Lung (tissue), 10 donors: ENCODE measurements around the gene PRODH. TPM values are rescaled to one million over a fixed set of nuclear protein-coding genes. Genes with fewer than 3 reads are reported as not detected.
"Not testable (repeated sequence)": the region's sequence is repeated elsewhere in the genome, so short reads cannot be mapped to it uniquely, and the experiment has no call there.

ENCODE experiments used
- ATAC-seq: fragments of 200-7000 bp; cut with Tn5 transposase; one replicate; pipeline ENCODE4 v1.9.1; 2020; ENCODE audit warnings: moderate number of reproducible peaks; ENCODE audit not compliant: insufficient read depth, low FRiP score
- DNase-seq, 3 donors: peaks; one replicate each; pipeline ENCODE4 v3.0.0-alpha.2; 2013 to 2017
- H3K27ac ChIP-seq, 2 donors: one replicate each; pipeline ENCODE4 v1.5.1; 2013; ENCODE audit warnings: mild to moderate bottlenecking in 2 of 2, moderate library complexity in 2 of 2, control low read depth in 1 of 2, inconsistent platforms in 1 of 2, low read depth in 1 of 2, low read length in 1 of 2
- H3K27me3 ChIP-seq, 3 donors: one replicate each; pipeline ENCODE4 v1.5.1; 2013; ENCODE audit warnings: low read length in 2 of 3; ENCODE audit not compliant: control insufficient read depth in 3 of 3, insufficient read depth in 3 of 3
- H3K36me3 ChIP-seq, 4 donors: one replicate each; pipeline ENCODE4 v1.5.1; 2013; ENCODE audit warnings: low read length in 4 of 4, mild to moderate bottlenecking in 1 of 4, moderate library complexity in 1 of 4; ENCODE audit not compliant: control insufficient read depth in 4 of 4, insufficient read depth in 4 of 4
- H3K4me1 ChIP-seq, 5 donors: one replicate each; pipeline ENCODE4 v1.5.1; 2013; ENCODE audit warnings: low read length in 5 of 5, mild to moderate bottlenecking in 2 of 5, moderate library complexity in 1 of 5; ENCODE audit not compliant: control insufficient read depth in 5 of 5, insufficient read depth in 5 of 5
- H3K4me3 ChIP-seq: one replicate; pipeline ENCODE4 v1.5.1; 2013; ENCODE audit warnings: mild to moderate bottlenecking, control low read depth, moderate library complexity
- H3K9ac ChIP-seq, 2 donors: one replicate each; pipeline ENCODE4 v1.5.1; 2013; ENCODE audit warnings: low read length in 2 of 2, control low read depth in 1 of 2; ENCODE audit not compliant: insufficient read depth in 1 of 2
- H3K9me3 ChIP-seq, 4 donors: one replicate each; pipeline ENCODE4 v1.5.1; 2013; ENCODE audit warnings: low read length in 3 of 4, mild to moderate bottlenecking in 1 of 4, moderate library complexity in 1 of 4; ENCODE audit not compliant: control insufficient read depth in 4 of 4, insufficient read depth in 3 of 4
- WGBS, 2 donors: extraction: QIAGEN DNeasy Blood & Tissue Kit; methylation state at CpG; one replicate each; pipeline ENCODE4 v1.1.7; 2013; 5-methylcytosine and 5-hydroxymethylcytosine counted together
- polyA plus RNA-seq, 2 donors: library from polyadenylated mRNA; stranded (reverse); fragments of 200-250 nt; gene quantifications; one replicate each; pipeline ENCODE4 v1.2.1, GENCODE V29; 2013
- total RNA-seq, 2 donors: library from RNA; depleted of rRNA in 1 of 2; stranded (reverse); fragments of >200 nt in 1 of 2; gene quantifications; one replicate each; pipeline ENCODE4 v1.2.1, GENCODE V29; 2014 to 2021
- donor health status: Bipolar disorder and iron deficiency.
- donor health status: healthy.
- donor health status: DM: yes; HTN: yes; CAD: no.

The PRODH gene
- total and polyA plus RNA-seq, 4 donors: 6.6 to 65.7 (median 32.3) TPM

- H3K36me3 ChIP-seq, H3K4me3 ChIP-seq, H3K9me3 ChIP-seq, ATAC-seq, DNase-seq, H3K27me3 ChIP-seq, H3K27ac ChIP-seq, H3K4me1 ChIP-seq, H3K9ac ChIP-seq: not testable (repeated sequence)
- WGBS, 2 donors: 54 to 75% methylated on average over 14 of the region's 14 CpGs
Measured at GRCh38 chr22:18958738-18959137, 22.6 kb upstream of the PRODH start.

GRCh38 chr22:18958321-18958705 is 22.2 kb upstream of the PRODH start:
- not testable (repeated sequence) for H3K9ac ChIP-seq, DNase-seq, H3K27ac ChIP-seq, H3K36me3 ChIP-seq, H3K27me3 ChIP-seq, H3K9me3 ChIP-seq, ATAC-seq, H3K4me3 ChIP-seq, H3K4me1 ChIP-seq
- WGBS, 2 donors: 77 to 91% methylated on average over 15 to 18 of the region's 18 CpGs

DNA sequence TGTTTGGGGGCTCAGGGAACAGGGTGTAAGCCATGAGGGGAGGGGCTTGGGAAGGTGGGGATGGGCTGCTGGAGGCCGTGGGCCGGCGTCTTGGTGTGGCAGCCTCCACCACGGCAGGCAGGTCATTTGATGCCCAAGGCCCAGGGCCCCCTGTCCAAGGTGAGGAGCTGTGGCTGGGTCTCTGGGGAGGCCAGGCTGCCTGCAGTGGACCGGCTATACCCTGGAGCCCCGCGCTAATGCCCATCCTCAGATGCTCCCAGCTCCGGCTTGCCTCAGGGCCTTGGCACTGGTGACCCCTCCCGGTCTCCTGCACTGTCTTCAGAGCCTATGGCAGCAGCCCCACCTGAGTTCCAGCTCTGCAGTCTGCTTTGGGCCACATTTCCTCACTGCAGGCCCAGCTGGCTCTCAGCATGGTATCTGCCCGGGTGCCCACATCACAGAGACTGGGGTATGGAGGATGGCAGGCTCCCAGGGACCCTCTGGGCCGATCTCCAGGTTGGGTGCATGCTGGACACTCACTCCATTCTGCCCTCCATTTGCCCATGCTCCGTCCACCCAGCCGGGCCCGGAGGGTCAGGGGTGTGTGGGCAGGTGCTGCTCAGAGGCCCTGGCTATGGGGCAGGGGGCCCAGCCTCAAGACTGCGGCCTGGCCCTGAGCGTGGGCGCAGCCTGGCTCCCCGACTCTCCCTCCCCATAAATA is 21.7 kb upstream of the PRODH start:
- not testable (repeated sequence) for H3K36me3 ChIP-seq, H3K9me3 ChIP-seq, DNase-seq, H3K4me3 ChIP-seq, ATAC-seq, H3K9ac ChIP-seq, H3K4me1 ChIP-seq, H3K27ac ChIP-seq, H3K27me3 ChIP-seq
- 72 to 83% methylated on average over 13 to 15 of the region's 18 CpGs for WGBS, 2 donors

DNA sequence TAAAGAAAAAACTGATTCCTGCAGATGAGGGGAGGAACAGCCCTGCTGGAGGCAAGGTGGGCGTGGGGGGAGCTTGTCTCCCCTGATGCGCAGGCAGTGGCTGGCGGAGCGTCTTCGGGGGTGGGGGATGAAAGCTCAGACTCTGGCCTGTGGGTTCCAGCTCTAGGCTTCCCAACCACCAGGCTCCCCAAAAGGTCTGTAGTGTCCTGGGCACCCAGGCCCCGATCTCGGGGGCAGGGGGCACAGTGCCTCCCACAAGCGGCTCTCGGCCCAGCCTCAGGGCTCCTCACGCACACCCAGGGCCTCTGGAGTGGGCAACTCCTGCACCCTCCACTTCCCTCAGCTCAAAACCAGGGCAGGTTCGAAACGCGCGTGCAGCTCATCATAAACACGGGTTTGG is 20.9 kb upstream of the PRODH start:
- ATAC-seq, H3K9ac ChIP-seq, H3K4me1 ChIP-seq, H3K27me3 ChIP-seq, DNase-seq, H3K27ac ChIP-seq, H3K36me3 ChIP-seq, H3K9me3 ChIP-seq, H3K4me3 ChIP-seq: not testable (repeated sequence)
- WGBS, 2 donors: 71 to 80% methylated on average over 15 of the region's 15 CpGs

DNA sequence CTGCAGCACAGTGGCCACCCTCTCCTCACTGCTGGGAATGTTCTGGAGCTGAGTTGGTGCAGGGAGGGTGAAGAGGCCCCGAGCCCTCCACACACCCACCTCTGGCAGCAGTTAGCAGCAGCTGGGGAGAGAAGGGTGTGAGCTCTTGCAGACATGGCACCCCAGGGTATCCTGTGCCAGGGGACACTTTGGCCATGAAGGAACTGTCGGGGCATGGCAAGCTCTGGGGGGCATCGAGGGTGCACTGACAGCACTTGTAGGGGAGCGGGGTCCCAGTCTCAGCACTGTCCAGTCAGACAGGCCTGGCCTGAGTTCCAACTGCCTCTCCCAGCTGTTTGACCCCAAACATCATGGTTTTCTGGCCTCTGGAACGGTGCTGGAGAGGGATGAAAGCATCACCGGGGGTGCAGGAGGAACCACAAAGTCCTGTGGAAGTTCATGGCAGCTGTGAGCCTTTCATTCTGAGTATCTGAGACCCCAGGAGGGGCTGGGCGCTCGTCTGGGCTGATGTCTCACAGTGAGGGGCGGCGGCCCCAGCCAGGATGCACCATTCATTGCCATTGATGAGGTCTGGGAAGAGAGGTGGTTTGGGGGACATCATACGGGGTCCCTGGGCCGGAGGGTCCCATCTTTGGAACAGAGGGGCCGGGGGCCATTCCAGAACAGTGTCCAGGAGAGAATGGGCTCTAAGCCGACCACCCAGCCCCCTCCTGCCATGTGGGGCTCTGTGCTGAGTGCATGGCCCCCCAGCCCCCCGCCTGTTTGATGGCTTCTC is 20.2 kb upstream of the PRODH start:
- not testable (repeated sequence) for H3K27ac ChIP-seq, H3K27me3 ChIP-seq, ATAC-seq, H3K9me3 ChIP-seq, H3K36me3 ChIP-seq, H3K9ac ChIP-seq, H3K4me3 ChIP-seq, DNase-seq, H3K4me1 ChIP-seq
- WGBS, 2 donors: 64 to 77% methylated on average over 15 of the region's 15 CpGs
